Measurements from ENCODE around the gene HBS1L. TPM values are rescaled to one million over a fixed set of nuclear protein-coding genes. Genes with fewer than 3 reads are reported as not detected.

Gene HBS1L
- total RNA-seq, 1 donor from 2014 or later: 93.4 TPM

DNA sequence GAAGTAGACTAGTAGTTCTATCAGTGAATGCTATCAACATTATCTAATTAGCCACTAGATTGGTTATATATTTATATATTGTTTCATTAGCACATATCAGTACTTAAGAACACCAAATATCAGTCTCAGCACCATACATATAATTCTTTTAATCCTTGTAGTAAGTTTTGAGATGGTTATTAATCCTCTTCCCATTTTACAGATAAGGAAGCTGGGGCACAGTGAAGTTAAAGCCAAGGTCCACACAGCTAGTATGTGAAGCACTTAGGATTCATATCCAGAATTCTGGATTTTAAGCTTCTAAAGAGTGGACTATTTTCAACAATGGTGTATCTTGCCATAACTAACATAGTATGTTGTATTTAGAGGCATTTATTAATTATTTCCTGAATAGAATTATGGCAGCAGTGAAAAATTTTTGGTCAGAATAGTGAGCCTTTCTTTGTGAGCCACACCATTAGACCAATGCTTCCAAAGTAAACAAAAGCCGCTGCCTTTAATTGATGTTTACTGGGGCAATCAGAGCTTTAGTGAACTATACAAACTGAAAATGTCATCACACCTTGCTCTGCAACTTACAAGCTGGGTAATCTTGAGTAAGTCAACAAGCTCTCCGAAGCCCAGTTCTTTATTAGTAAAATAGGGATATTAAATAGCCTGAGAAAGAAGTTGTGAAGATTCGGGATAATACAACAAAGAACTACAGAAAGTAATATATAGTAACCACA, 41.9 kb upstream of the HBS1L start:
- no peak overlapping the region for H3K27ac Mint-ChIP-seq (ENCODE audit: unreplicated experiment)
- TF ChIP-seq, protein P1, sequence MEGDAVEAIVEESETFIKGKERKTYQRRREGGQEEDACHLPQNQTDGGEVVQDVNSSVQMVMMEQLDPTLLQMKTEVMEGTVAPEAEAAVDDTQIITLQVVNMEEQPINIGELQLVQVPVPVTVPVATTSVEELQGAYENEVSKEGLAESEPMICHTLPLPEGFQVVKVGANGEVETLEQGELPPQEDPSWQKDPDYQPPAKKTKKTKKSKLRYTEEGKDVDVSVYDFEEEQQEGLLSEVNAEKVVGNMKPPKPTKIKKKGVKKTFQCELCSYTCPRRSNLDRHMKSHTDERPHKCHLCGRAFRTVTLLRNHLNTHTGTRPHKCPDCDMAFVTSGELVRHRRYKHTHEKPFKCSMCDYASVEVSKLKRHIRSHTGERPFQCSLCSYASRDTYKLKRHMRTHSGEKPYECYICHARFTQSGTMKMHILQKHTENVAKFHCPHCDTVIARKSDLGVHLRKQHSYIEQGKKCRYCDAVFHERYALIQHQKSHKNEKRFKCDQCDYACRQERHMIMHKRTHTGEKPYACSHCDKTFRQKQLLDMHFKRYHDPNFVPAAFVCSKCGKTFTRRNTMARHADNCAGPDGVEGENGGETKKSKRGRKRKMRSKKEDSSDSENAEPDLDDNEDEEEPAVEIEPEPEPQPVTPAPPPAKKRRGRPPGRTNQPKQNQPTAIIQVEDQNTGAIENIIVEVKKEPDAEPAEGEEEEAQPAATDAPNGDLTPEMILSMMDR (IDR thresholded peaks at IDR 0.05; ENCODE audit: partially characterized antibody, unreplicated experiment): no peak
- H3K27me3 Mint-ChIP-seq (ENCODE audit: unreplicated experiment): no peaks in the 10 kb centered on the region
- H3K4me1 Mint-ChIP-seq (ENCODE audit: low read depth, unreplicated experiment): no peaks in the 10 kb centered on the region
- H3K4me3 Mint-ChIP-seq (ENCODE audit: unreplicated experiment): no peak overlapping the region
- H3K36me3 Mint-ChIP-seq (ENCODE audit: unreplicated experiment): no peaks in the 10 kb centered on the region
- DNase-seq: no peak
- H3K9me3 Mint-ChIP-seq (ENCODE audit: unreplicated experiment): no peaks in the 10 kb centered on the region

DNA sequence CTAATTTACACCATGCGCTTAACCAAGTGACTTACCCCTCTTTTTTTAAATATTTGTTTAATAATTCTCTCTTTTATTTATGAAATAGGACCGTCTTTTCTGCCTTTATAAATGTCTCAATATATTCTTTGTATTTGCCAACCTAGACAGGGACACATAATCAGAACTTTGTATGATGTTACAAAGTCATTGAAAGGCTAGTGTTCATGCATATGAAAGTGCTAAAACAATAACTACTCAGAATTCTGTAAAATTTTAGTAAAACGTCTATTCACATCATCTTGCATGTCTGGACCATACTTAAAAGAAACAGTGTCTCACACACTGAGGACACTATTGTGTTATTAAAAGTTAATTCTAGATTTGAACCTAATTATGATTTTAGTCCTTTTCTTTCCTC, 41.1 kb upstream of the HBS1L start:
- Mint-ChIP-seq H3K4me3 (ENCODE audit: unreplicated experiment) (no peak overlapping the region), H3K27me3 (ENCODE audit: unreplicated experiment) (no peaks in the 10 kb centered on the region), H3K27ac (ENCODE audit: unreplicated experiment) (no peak overlapping the region), H3K9me3 (ENCODE audit: unreplicated experiment) (no peaks in the 10 kb centered on the region), H3K4me1 (ENCODE audit: low read depth, unreplicated experiment) (no peaks in the 10 kb centered on the region), H3K36me3 (ENCODE audit: unreplicated experiment) (no peaks in the 10 kb centered on the region)
- DNase-seq: no peak
- TF ChIP-seq, protein P1 (IDR thresholded peaks at IDR 0.05; ENCODE audit: partially characterized antibody, unreplicated experiment): no peak

DNA sequence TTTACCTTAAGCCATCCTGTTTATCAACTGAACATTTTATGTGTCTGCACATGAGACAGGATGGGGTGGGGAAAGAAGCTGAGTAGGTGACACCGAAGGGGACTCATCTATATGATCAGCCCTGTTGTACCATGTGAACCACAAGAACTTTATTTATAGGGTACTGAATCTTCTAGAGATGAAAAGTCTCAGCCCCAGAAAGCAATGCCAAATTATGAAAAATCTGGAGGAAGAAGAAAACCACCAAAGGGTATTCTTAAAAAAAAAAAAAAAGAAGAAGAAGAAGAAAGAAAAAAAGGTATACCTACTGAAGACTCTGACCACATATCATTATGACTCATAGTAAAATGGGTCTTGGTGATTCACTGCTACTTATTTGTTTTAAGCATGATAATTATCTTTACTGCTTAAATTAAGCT, 39.8 kb upstream of the HBS1L start:
- TF ChIP-seq, protein P1 (IDR thresholded peaks at IDR 0.05; ENCODE audit: partially characterized antibody, unreplicated experiment): no peak
- Mint-ChIP-seq H3K36me3 (ENCODE audit: unreplicated experiment) (no peaks in the 10 kb centered on the region), H3K4me1 (ENCODE audit: low read depth, unreplicated experiment) (no peaks in the 10 kb centered on the region), H3K27me3 (ENCODE audit: unreplicated experiment) (no peaks in the 10 kb centered on the region), H3K9me3 (ENCODE audit: unreplicated experiment) (no peaks in the 10 kb centered on the region), H3K27ac (ENCODE audit: unreplicated experiment) (no peak overlapping the region), H3K4me3 (ENCODE audit: unreplicated experiment) (no peak overlapping the region)
- no peak for DNase-seq

DNA sequence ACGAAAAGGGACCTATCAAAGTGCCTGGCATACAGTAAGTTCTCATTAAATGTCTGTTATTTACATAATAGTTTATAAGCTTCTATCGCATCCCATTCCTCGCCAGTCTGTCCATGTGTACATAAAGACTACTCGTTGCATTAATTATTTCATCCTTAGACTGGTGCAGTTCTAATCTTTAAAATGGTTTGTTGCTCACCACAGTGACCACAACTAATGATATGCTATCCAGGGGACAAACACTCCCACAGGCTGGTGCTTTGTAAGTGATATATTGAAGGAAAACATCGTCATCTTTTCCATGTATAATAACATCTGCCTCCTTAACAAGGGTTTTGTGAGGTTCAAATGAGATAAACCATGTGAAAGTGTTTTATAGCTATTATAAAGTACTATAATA, 39.0 kb upstream of the HBS1L start:
- DNase-seq: no peak
- H3K36me3 Mint-ChIP-seq (ENCODE audit: unreplicated experiment): no peaks in the 10 kb centered on the region
- no peaks in the 10 kb centered on the region for H3K27me3 Mint-ChIP-seq (ENCODE audit: unreplicated experiment)
- H3K4me1 Mint-ChIP-seq (ENCODE audit: low read depth, unreplicated experiment): no peaks in the 10 kb centered on the region
- H3K9me3 Mint-ChIP-seq (ENCODE audit: unreplicated experiment): no peaks in the 10 kb centered on the region
- no peak overlapping the region for H3K4me3 Mint-ChIP-seq (ENCODE audit: unreplicated experiment)
- TF ChIP-seq, protein P1 (IDR thresholded peaks at IDR 0.05; ENCODE audit: partially characterized antibody, unreplicated experiment): no peak
- H3K27ac Mint-ChIP-seq (ENCODE audit: unreplicated experiment): no peak overlapping the region

DNA sequence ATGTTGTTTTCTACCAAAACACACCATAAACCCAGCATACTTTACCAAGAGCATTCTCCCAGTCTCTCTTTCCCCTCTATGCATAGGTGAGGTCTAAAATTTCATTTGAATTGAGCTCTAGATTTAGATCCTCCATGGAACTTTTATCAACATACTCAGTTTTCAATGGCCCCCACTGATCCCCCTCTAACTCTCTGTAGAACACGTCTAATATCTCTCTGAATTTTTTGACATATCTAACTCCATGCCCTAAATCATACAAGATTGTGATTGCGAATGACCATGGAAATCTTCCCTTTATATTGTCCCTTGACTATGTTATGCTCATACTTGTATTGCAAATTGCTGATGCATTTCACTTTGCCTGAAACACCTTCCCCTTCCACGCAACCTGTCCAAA, 38.1 kb upstream of the HBS1L start:
- peaks cover 2% of the 10 kb centered on the region for H3K4me1 Mint-ChIP-seq (ENCODE audit: low read depth, unreplicated experiment)
- no peak overlapping the region for H3K27ac Mint-ChIP-seq (ENCODE audit: unreplicated experiment)
- TF ChIP-seq, protein P1 (IDR thresholded peaks at IDR 0.05; ENCODE audit: partially characterized antibody, unreplicated experiment): no peak
- no peak overlapping the region for H3K4me3 Mint-ChIP-seq (ENCODE audit: unreplicated experiment)
- H3K27me3 Mint-ChIP-seq (ENCODE audit: unreplicated experiment): no peaks in the 10 kb centered on the region
- no peaks in the 10 kb centered on the region for H3K36me3 Mint-ChIP-seq (ENCODE audit: unreplicated experiment)
- DNase-seq: no peak
- H3K9me3 Mint-ChIP-seq (ENCODE audit: unreplicated experiment): no peaks in the 10 kb centered on the region

Measured in glutamatergic neuron (in vitro differentiated cells).